Astrocyte (in vitro differentiated cells and primary cell): ENCODE measurements around the gene ABCA10. TPM values are rescaled to one million over a fixed set of nuclear protein-coding genes. Genes with fewer than 3 reads are reported as not detected.
A peak's percentile ranks its signal among the peaks of the same experiment; 100 is the strongest.

Source experiments
- DNase-seq: peaks from one replicate; pipeline ENCODE4 v3.0.0-alpha.2; 2010; ENCODE audit warnings: low read depth
- FAIRE-seq: peaks from 2 replicates; lab custom pipeline; 2011; peaks lifted over from hg19 to GRCh38; lab: Jason Lieb, UNC
- H2AFZ ChIP-seq: 2 replicates; pipeline ENCODE4 v1.6.0; 2012; ENCODE audit warnings: low read depth, low read length, inconsistent platforms
- H3K27ac ChIP-seq: 2 replicates; pipeline ENCODE4 v1.5.1; 2011; ENCODE audit warnings: low read depth, low read length, inconsistent platforms
- H3K27me3 ChIP-seq: 2 replicates; pipeline ENCODE4 v1.6.0; 2011; ENCODE audit warnings: low read length, inconsistent platforms; ENCODE audit not compliant: insufficient read depth
- H3K36me3 ChIP-seq: 2 replicates; pipeline ENCODE4 v1.5.1; 2011; ENCODE audit warnings: low read length, inconsistent platforms; ENCODE audit not compliant: insufficient read depth
- H3K4me1 ChIP-seq: 2 replicates; pipeline ENCODE4 v1.5.1; 2011; ENCODE audit warnings: low read length, inconsistent platforms; ENCODE audit not compliant: insufficient read depth
- H3K4me2 ChIP-seq: 2 replicates; pipeline ENCODE4 v1.6.0; 2012; ENCODE audit warnings: low read length, inconsistent platforms
- H3K4me3 ChIP-seq: 2 replicates; pipeline ENCODE4 v1.5.1; 2011; ENCODE audit warnings: low read depth, mild to moderate bottlenecking, low read length, inconsistent platforms; ENCODE audit not compliant: insufficient read depth
- H3K79me2 ChIP-seq: 2 replicates; pipeline ENCODE4 v1.6.0; 2012; ENCODE audit warnings: mild to moderate bottlenecking, low read length, inconsistent platforms; ENCODE audit not compliant: insufficient read depth
- H3K9ac ChIP-seq: 2 replicates; pipeline ENCODE4 v1.6.0; 2012; ENCODE audit warnings: mild to moderate bottlenecking, low read length, inconsistent platforms
- H3K9me3 ChIP-seq: 2 replicates; pipeline ENCODE4 v1.5.1; 2012; ENCODE audit warnings: low read depth, mild to moderate bottlenecking, low read length, inconsistent platforms; ENCODE audit not compliant: insufficient read depth
- H4K20me1 ChIP-seq: 2 replicates; pipeline ENCODE4 v1.6.0; 2012; ENCODE audit warnings: low read length, inconsistent platforms; ENCODE audit not compliant: insufficient read depth
- H3K27ac Mint-ChIP-seq: one replicate; pipeline ENCODE4 v1.8.0; 2021; ENCODE audit warnings: mild to moderate bottlenecking, mixed read lengths; ENCODE audit not compliant: unreplicated experiment
- H3K27me3 Mint-ChIP-seq: one replicate; pipeline ENCODE4 v1.8.0; 2021; ENCODE audit warnings: low read depth, mixed read lengths; ENCODE audit not compliant: unreplicated experiment
- H3K36me3 Mint-ChIP-seq: one replicate; pipeline ENCODE4 v1.8.0; 2021; ENCODE audit warnings: low read depth, mixed read lengths; ENCODE audit not compliant: unreplicated experiment
- H3K4me1 Mint-ChIP-seq: one replicate; pipeline ENCODE4 v1.8.0; 2021; ENCODE audit warnings: low read depth, mixed read lengths; ENCODE audit not compliant: unreplicated experiment
- H3K4me3 Mint-ChIP-seq: one replicate; pipeline ENCODE4 v1.8.0; 2021; ENCODE audit warnings: mild to moderate bottlenecking, moderate library complexity, mixed read lengths; ENCODE audit not compliant: unreplicated experiment
- H3K9me3 Mint-ChIP-seq: one replicate; pipeline ENCODE4 v1.8.0; 2021; ENCODE audit warnings: mild to moderate bottlenecking, mixed read lengths; ENCODE audit not compliant: unreplicated experiment
- CTCF ChIP-seq: IDR thresholded peaks from 2 replicates; pipeline ENCODE4 v1.5.1; 2011; ENCODE audit warnings: low read depth, mild to moderate bottlenecking, inconsistent platforms, low read length, moderate library complexity; ENCODE audit not compliant: insufficient read depth
- EZH2 ChIP-seq: IDR thresholded peaks from 2 replicates; pipeline ENCODE4 v1.6.1; 2012; ENCODE audit warnings: mild to moderate bottlenecking, low read length, inconsistent platforms; ENCODE audit not compliant: insufficient read depth
- total RNA-seq: library from RNA; stranded (reverse); gene quantifications from 2 replicates; pipeline ENCODE4 v1.2.1, GENCODE V29; 2021

ABCA10 gene
- total RNA-seq, 1 donor from 2014 or later = 0.20 TPM

- TF ChIP-seq CTCF (no peak), EZH2 (no peak)
- Histone ChIP-seq H4K20me1 (no peaks in the 10 kb centered on the region), H3K36me3 (no peaks in the 10 kb centered on the region), H3K27ac (no peak overlapping the region), H3K9me3 (no peaks in the 10 kb centered on the region), H3K9ac (no peak overlapping the region), H3K4me3 (no peak overlapping the region), H3K4me1 (no peaks in the 10 kb centered on the region), H3K79me2 (no peaks in the 10 kb centered on the region), H3K4me2 (no peak overlapping the region), H2AFZ (no peak overlapping the region), H3K27me3 (no peaks in the 10 kb centered on the region)
- DNase-seq = no peak
- Mint-ChIP-seq H3K27ac (no peak overlapping the region), H3K4me1 (peaks cover 8% of the 10 kb centered on the region), H3K27me3 (no peaks in the 10 kb centered on the region), H3K36me3 (no peaks in the 10 kb centered on the region), H3K9me3 (no peaks in the 10 kb centered on the region), H3K4me3 (no peak overlapping the region)
- FAIRE-seq = no peak
These were observed 42.4 kb upstream of the ABCA10 start for GRCh38 chr17:69271023-69271422.

GRCh38 chr17:69269131-69269998, 40.7 kb upstream of the ABCA10 start:
- FAIRE-seq (peak; percentile 49), DNase-seq (peak; percentile 57)
- Mint-ChIP-seq H3K9me3 (no peaks in the 10 kb centered on the region), H3K27ac (no peak overlapping the region), H3K4me1 (peaks cover 8% of the 10 kb centered on the region), H3K36me3 (no peaks in the 10 kb centered on the region), H3K4me3 (no peak overlapping the region), H3K27me3 (no peaks in the 10 kb centered on the region)
- Histone ChIP-seq H3K9me3 (no peaks in the 10 kb centered on the region), H3K79me2 (no peaks in the 10 kb centered on the region), H3K9ac (no peak overlapping the region), H3K27me3 (no peaks in the 10 kb centered on the region), H3K4me2 (peak overlapping the region; percentile 31), H4K20me1 (no peaks in the 10 kb centered on the region), H3K4me3 (no peak overlapping the region), H3K4me1 (no peaks in the 10 kb centered on the region), H3K36me3 (no peaks in the 10 kb centered on the region), H2AFZ (no peak overlapping the region), H3K27ac (no peak overlapping the region)
- TF ChIP-seq EZH2 (no peak), CTCF (no peak)

- DNase-seq (no peak), FAIRE-seq (no peak)
- no peaks in the 10 kb centered on the region for H3K27me3 Mint-ChIP-seq
- H3K4me3 Mint-ChIP-seq = no peak overlapping the region
- H3K27ac ChIP-seq = no peak overlapping the region
- no peak overlapping the region for H3K9ac ChIP-seq
- no peak overlapping the region for H3K4me2 ChIP-seq
- H3K36me3 Mint-ChIP-seq = no peaks in the 10 kb centered on the region
- peaks cover 8% of the 10 kb centered on the region for H3K4me1 Mint-ChIP-seq
- H3K4me3 ChIP-seq = no peak overlapping the region
- no peaks in the 10 kb centered on the region for H3K79me2 ChIP-seq
- H3K27ac Mint-ChIP-seq = no peak overlapping the region
- H3K36me3 ChIP-seq = no peaks in the 10 kb centered on the region
- no peaks in the 10 kb centered on the region for H3K27me3 ChIP-seq
- no peaks in the 10 kb centered on the region for H4K20me1 ChIP-seq
- H2AFZ ChIP-seq = no peak overlapping the region
- no peak for TF ChIP-seq CTCF
- H3K9me3 Mint-ChIP-seq = no peaks in the 10 kb centered on the region
- H3K9me3 ChIP-seq = no peaks in the 10 kb centered on the region
- no peaks in the 10 kb centered on the region for H3K4me1 ChIP-seq
These were observed 40.0 kb upstream of the ABCA10 start for GRCh38 chr17:69268543-69269014.
